Immature natural killer cell (primary cell): Measurements from ENCODE around the gene RAC3. TPM values are rescaled to one million over a fixed set of nuclear protein-coding genes. Genes with fewer than 3 reads are reported as not detected.
"Not testable (repeated sequence)": the region's sequence is repeated elsewhere in the genome, so short reads cannot be mapped to it uniquely, and the experiment has no call there.

Source experiments
- DNase-seq, 3 donors: peaks; one replicate each; pipeline ENCODE4 v3.0.0; 2022; ENCODE audit warnings: mixed read lengths in 1 of 3
- H3K27ac Mint-ChIP-seq, 6 donors: one replicate each; pipeline ENCODE4 v1.8.0; 2020; ENCODE audit warnings: mixed read lengths in 6 of 6, mild to moderate bottlenecking in 5 of 6, inconsistent platforms in 4 of 6, moderate library complexity in 3 of 6
- H3K27me3 Mint-ChIP-seq, 3 donors: one replicate each; pipeline ENCODE4 v1.8.0; 2020 to 2021; ENCODE audit warnings: low read depth in 3 of 3, mild to moderate bottlenecking in 3 of 3, mixed read lengths in 3 of 3, moderate library complexity in 3 of 3, inconsistent platforms in 1 of 3
- H3K36me3 Mint-ChIP-seq, 3 donors: one replicate each; pipeline ENCODE4 v1.8.0; 2020; ENCODE audit warnings: mixed read lengths in 3 of 3, inconsistent platforms in 2 of 3, mild to moderate bottlenecking in 2 of 3
- H3K4me1 Mint-ChIP-seq, 2 donors: one replicate each; pipeline ENCODE4 v1.8.0; 2020; ENCODE audit warnings: inconsistent platforms in 2 of 2, mild to moderate bottlenecking in 2 of 2, mixed read lengths in 2 of 2, moderate library complexity in 1 of 2
- H3K4me3 Mint-ChIP-seq, 5 donors: one replicate each; pipeline ENCODE4 v1.8.0; 2020; ENCODE audit warnings: mild to moderate bottlenecking in 5 of 5, mixed read lengths in 5 of 5, inconsistent platforms in 3 of 5, moderate library complexity in 3 of 5
- H3K9me3 Mint-ChIP-seq, 6 donors: one replicate each; pipeline ENCODE4 v1.8.0; 2020; ENCODE audit warnings: mild to moderate bottlenecking in 6 of 6, mixed read lengths in 6 of 6, inconsistent platforms in 4 of 6, moderate library complexity in 3 of 6
- polyA plus RNA-seq, 3 donors: library from polyadenylated mRNA; unstranded; fragments of 300-500 nt; fragmentation: Illumina TruSeq; gene quantifications; one replicate each; pipeline ENCODE4 v1.2.3, GENCODE V29; 2021

RAC3 gene
- polyA plus RNA-seq, 3 donors from 2014 or later = not detected

- no peaks in the 10 kb centered on the region for H3K9me3 Mint-ChIP-seq
- no peak overlapping the region for H3K27ac Mint-ChIP-seq
Measured at GRCh38 chr17:82030470-82031302, 792 bp upstream of the RAC3 start.

GRCh38 chr17:82031885-82032627, 578 bp downstream of the RAC3 start:
- Mint-ChIP-seq H3K9me3 (no peaks in the 10 kb centered on the region), H3K36me3 (peaks cover 0 to 6% (median 3%) of the 10 kb centered on the region in 3 donors), H3K4me3 (peak overlapping the region in 4 of 5 donors; percentile 20 to 36 (median 22)), H3K27me3 (peaks cover 2 to 3% (median 2%) of the 10 kb centered on the region in 3 donors), H3K27ac (no peak overlapping the region), H3K4me1 (peaks cover 7 to 24% of the 10 kb centered on the region in 2 donors)
- DNase-seq = no peak

More at GRCh38 chr17:82030470-82031302, 792 bp upstream of the RAC3 start:
- peaks cover 2 to 3% (median 2%) of the 10 kb centered on the region in 3 donors for H3K27me3 Mint-ChIP-seq
- H3K36me3 Mint-ChIP-seq = peaks cover 0 to 6% (median 3%) of the 10 kb centered on the region in 3 donors
- H3K4me3 Mint-ChIP-seq = peak overlapping the region; percentile 76 to 82 (median 81)
- H3K4me1 Mint-ChIP-seq = peaks cover 7 to 18% of the 10 kb centered on the region in 2 donors
- DNase-seq = peak; percentile 76 to 81 (median 78)

GRCh38 chr17:82033359-82034085, 2.0 kb downstream of the RAC3 start:
- no peak overlapping the region for H3K4me3 Mint-ChIP-seq
- H3K9me3 Mint-ChIP-seq = no peaks in the 10 kb centered on the region
- H3K27ac Mint-ChIP-seq = no peak overlapping the region
- no peak for DNase-seq
- H3K27me3 Mint-ChIP-seq = peaks cover 0 to 14% (median 2%) of the 10 kb centered on the region in 3 donors
- H3K4me1 Mint-ChIP-seq = peaks cover 15 to 32% of the 10 kb centered on the region in 2 donors
- peaks cover 0 to 6% (median 3%) of the 10 kb centered on the region in 3 donors for H3K36me3 Mint-ChIP-seq

- DNase-seq = no peak
- no peak overlapping the region for H3K27ac Mint-ChIP-seq
- peaks cover 0 to 14% (median 2%) of the 10 kb centered on the region in 3 donors for H3K27me3 Mint-ChIP-seq
- H3K4me3 Mint-ChIP-seq = peak overlapping the region in 3 of 5 donors; percentile 33 to 64 (median 51)
- H3K9me3 Mint-ChIP-seq = no peaks in the 10 kb centered on the region
- H3K4me1 Mint-ChIP-seq = peaks cover 15 to 32% of the 10 kb centered on the region in 2 donors
- H3K36me3 Mint-ChIP-seq = peaks cover 0 to 6% (median 3%) of the 10 kb centered on the region in 3 donors
Measured at GRCh38 chr17:82034371-82035011, 3.0 kb downstream of the RAC3 start.

- H3K4me3 Mint-ChIP-seq = peak overlapping the region; percentile 51 to 67 (median 64)
Measured at GRCh38 chr17:82035488-82035887, 4.0 kb downstream of the RAC3 start.

GRCh38 chr17:82035956-82036633, 4.6 kb downstream of the RAC3 start:
- Mint-ChIP-seq H3K27me3 (peaks cover 0 to 14% (median 0%) of the 10 kb centered on the region in 3 donors), H3K4me1 (peaks cover 15 to 26% of the 10 kb centered on the region in 2 donors), H3K9me3 (no peaks in the 10 kb centered on the region), H3K36me3 (peaks cover 0 to 6% (median 3%) of the 10 kb centered on the region in 3 donors), H3K27ac (peak overlapping the region in 2 of 6 donors; percentile 17 to 69), H3K4me3 (peak overlapping the region; percentile 33 to 88 (median 69))
- no peak for DNase-seq

More at GRCh38 chr17:82035488-82035887, 4.0 kb downstream of the RAC3 start:
- peaks cover 0 to 6% (median 3%) of the 10 kb centered on the region in 3 donors for H3K36me3 Mint-ChIP-seq
- peak overlapping the region in 2 of 6 donors; percentile 53 to 69 for H3K27ac Mint-ChIP-seq
- no peak for DNase-seq
- H3K9me3 Mint-ChIP-seq = no peaks in the 10 kb centered on the region
- peaks cover 15 to 28% of the 10 kb centered on the region in 2 donors for H3K4me1 Mint-ChIP-seq
- H3K27me3 Mint-ChIP-seq = peaks cover 0 to 14% (median 1%) of the 10 kb centered on the region in 3 donors

- peak overlapping the region; percentile 33 to 88 (median 69) for H3K4me3 Mint-ChIP-seq
- H3K27ac Mint-ChIP-seq = peak overlapping the region in 1 of 6 donors; percentile 43
- no peak for DNase-seq
- peaks cover 15 to 26% of the 10 kb centered on the region in 2 donors for H3K4me1 Mint-ChIP-seq
- no peaks in the 10 kb centered on the region for H3K9me3 Mint-ChIP-seq
- H3K36me3 Mint-ChIP-seq = peaks cover 0 to 6% (median 3%) of the 10 kb centered on the region in 3 donors
- peaks cover 0 to 14% (median 0%) of the 10 kb centered on the region in 3 donors for H3K27me3 Mint-ChIP-seq
Measured at GRCh38 chr17:82036634-82037091, 5.2 kb downstream of the RAC3 start.

- Mint-ChIP-seq H3K27ac (peak within 1 kb of the TSS; percentile 70 to 96 (median 91)), H3K4me1 (peaks cover 15 to 26% of the 10 kb centered on the region in 2 donors), H3K36me3 (peaks cover 0 to 6% (median 3%) of the 10 kb centered on the region in 3 donors), H3K9me3 (no peaks in the 10 kb centered on the region), H3K4me3 (peak within 1 kb of the TSS; percentile 81 to 95 (median 88)), H3K27me3 (peaks cover 0 to 14% (median 0%) of the 10 kb centered on the region in 3 donors)
- DNase-seq = peak; percentile 97 to 98 (median 97)
Measured at GRCh38 chr17:82037092-82037888, 5.8 kb downstream of the RAC3 start, which contains the start of gene DCXR. DCXR (minus strand) TSS chr17:82037697; CDS start chr17:82037682, 15 bp downstream.

GRCh38 chr17:82037889-82038195, 6.4 kb downstream of the RAC3 start:
- Mint-ChIP-seq H3K27me3 (peaks cover 0 to 14% (median 0%) of the 10 kb centered on the region in 3 donors), H3K4me3 (peak overlapping the region; percentile 81 to 95 (median 88)), H3K27ac (peak overlapping the region; percentile 70 to 96 (median 91)), H3K9me3 (no peaks in the 10 kb centered on the region), H3K36me3 (peaks cover 0 to 6% (median 3%) of the 10 kb centered on the region in 3 donors), H3K4me1 (peaks cover 15 to 26% of the 10 kb centered on the region in 2 donors)
- no peak for DNase-seq

GRCh38 chr17:82038796-82039409, 7.4 kb downstream of the RAC3 start:
- Mint-ChIP-seq H3K4me1 (peaks cover 15 to 24% of the 10 kb centered on the region in 2 donors), H3K27ac (peak overlapping the region in 2 of 6 donors; percentile 23 to 44), H3K4me3 (peak overlapping the region in 4 of 5 donors; percentile 33 to 59 (median 52)), H3K27me3 (peaks cover 0 to 14% (median 0%) of the 10 kb centered on the region in 3 donors)
- not testable (repeated sequence) for H3K36me3 Mint-ChIP-seq, DNase-seq, H3K9me3 Mint-ChIP-seq

- Mint-ChIP-seq H3K9me3 (no peaks in the 10 kb centered on the region), H3K27me3 (peaks cover 0 to 14% (median 0%) of the 10 kb centered on the region in 3 donors), H3K4me3 (no peak overlapping the region), H3K27ac (no peak overlapping the region), H3K4me1 (peaks cover 15 to 24% of the 10 kb centered on the region in 2 donors), H3K36me3 (peaks cover 0 to 6% (median 3%) of the 10 kb centered on the region in 3 donors)
- no peak for DNase-seq
Measured at GRCh38 chr17:82039695-82040299, 8.3 kb downstream of the RAC3 start.
